Measurements from ENCODE around the gene AMBP. TPM values are rescaled to one million over a fixed set of nuclear protein-coding genes. Genes with fewer than 3 reads are reported as not detected.

The AMBP gene
- total RNA-seq, 1 experiment from 2014 or later = not detected

DNA sequence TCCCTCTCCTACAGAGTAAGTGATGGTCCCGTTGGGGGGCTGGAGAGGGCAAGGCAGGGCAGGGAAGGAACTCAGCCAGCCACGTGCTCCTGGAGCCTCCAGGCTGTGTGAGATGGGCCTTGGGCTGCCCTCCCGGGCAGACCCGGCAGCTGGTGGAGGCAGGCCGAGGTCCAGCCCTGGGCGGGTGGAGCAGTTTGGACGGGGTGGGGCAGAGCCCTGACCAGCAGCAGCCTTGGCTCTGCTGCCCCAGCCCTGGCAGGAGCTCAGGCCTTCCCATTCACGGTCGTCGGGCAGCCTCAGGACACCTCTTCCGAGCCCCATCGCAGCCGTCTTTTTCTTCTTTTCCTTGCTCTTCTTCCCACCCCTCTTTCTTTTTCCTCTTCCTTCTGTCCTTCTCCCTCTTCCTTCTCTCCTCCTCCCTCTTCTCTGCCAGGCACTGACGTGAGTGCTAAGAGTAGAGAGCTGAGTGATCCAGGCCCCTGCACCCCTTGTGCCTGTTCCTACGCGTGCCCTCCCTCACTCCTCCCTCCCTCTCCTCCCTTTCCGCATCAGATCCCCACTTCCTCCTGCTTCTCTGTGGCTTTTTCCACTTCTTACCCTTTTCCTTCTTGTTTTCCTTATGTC lies 42.8 kb downstream of the AMBP start:
- no peaks in the 10 kb centered on the region for H3K27me3 ChIP-seq (replicated peaks; ENCODE audit: insufficient read depth, low read depth, low read length, poor library complexity)
- H3K4me3 ChIP-seq (ENCODE audit: low read depth, low read length, poor library complexity, severe bottlenecking) = no peak overlapping the region
- ChIA-PET POLR2A (ENCODE audit: low non-redundant PET) (no interaction called here), CTCF (no interaction called here)
- H3K36me3 ChIP-seq (ENCODE audit: insufficient read depth, low read length, poor library complexity, severe bottlenecking) = peaks cover 12% of the 10 kb centered on the region
- H3K27ac ChIP-seq (ENCODE audit: low read depth, low read length, poor library complexity, severe bottlenecking) = no peak overlapping the region
- H3K9me3 ChIP-seq (ENCODE audit: low read depth, low read length, poor library complexity, severe bottlenecking) = no peaks in the 10 kb centered on the region
- intact Hi-C loops (cut with micrococcal nuclease; ENCODE audit: unreplicated experiment) = no loop called here
- no TSS peak for BruUV-seq (replicated peaks)
- DNase-seq (ENCODE audit: low spot score) = no peak
- TF ChIP-seq, protein P1, sequence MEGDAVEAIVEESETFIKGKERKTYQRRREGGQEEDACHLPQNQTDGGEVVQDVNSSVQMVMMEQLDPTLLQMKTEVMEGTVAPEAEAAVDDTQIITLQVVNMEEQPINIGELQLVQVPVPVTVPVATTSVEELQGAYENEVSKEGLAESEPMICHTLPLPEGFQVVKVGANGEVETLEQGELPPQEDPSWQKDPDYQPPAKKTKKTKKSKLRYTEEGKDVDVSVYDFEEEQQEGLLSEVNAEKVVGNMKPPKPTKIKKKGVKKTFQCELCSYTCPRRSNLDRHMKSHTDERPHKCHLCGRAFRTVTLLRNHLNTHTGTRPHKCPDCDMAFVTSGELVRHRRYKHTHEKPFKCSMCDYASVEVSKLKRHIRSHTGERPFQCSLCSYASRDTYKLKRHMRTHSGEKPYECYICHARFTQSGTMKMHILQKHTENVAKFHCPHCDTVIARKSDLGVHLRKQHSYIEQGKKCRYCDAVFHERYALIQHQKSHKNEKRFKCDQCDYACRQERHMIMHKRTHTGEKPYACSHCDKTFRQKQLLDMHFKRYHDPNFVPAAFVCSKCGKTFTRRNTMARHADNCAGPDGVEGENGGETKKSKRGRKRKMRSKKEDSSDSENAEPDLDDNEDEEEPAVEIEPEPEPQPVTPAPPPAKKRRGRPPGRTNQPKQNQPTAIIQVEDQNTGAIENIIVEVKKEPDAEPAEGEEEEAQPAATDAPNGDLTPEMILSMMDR (conservative IDR thresholded peaks at IDR 0.05; ENCODE audit: low read depth, low read length) = no peak
- no peak for TF ChIP-seq EZH2 (IDR thresholded peaks at IDR 0.05; ENCODE audit: borderline replicate concordance, low read depth, low read length, poor library complexity, severe bottlenecking)
- H3K4me1 ChIP-seq (ENCODE audit: insufficient read depth, low read length, poor library complexity, severe bottlenecking) = peaks cover 7% of the 10 kb centered on the region

DNA sequence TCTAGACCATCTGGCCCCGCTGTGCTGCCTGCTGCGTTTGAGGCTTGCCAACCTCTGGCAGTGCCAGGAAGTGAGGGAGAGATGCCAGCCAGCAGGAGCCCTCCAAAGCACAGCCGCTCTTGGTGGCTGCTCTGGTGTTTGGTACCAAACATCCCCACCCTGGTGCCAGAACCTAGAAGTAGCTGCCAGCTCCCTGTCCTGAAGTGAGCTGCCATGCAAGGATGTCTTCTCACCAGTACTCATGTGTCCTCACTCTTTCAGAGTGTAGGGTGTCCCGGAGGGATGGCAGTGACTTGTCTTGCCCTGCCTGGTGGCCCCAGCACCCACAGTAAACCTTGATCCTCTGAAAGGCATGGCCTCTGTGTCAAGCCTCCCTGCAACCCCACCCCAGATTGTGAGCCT lies 43.4 kb downstream of the AMBP start:
- Histone ChIP-seq H3K27me3 (replicated peaks; ENCODE audit: insufficient read depth, low read depth, low read length, poor library complexity) (no peaks in the 10 kb centered on the region), H3K4me3 (ENCODE audit: low read depth, low read length, poor library complexity, severe bottlenecking) (no peak overlapping the region), H3K36me3 (ENCODE audit: insufficient read depth, low read length, poor library complexity, severe bottlenecking) (peaks cover 14% of the 10 kb centered on the region), H3K4me1 (ENCODE audit: insufficient read depth, low read length, poor library complexity, severe bottlenecking) (peaks cover 7% of the 10 kb centered on the region), H3K27ac (ENCODE audit: low read depth, low read length, poor library complexity, severe bottlenecking) (no peak overlapping the region), H3K9me3 (ENCODE audit: low read depth, low read length, poor library complexity, severe bottlenecking) (no peaks in the 10 kb centered on the region)
- BruUV-seq (replicated peaks) = no TSS peak
- intact Hi-C loops (cut with micrococcal nuclease; ENCODE audit: unreplicated experiment) = loop anchor here (5.0 kb wide), 1 partner anchor 342 kb away; no protein-coding TSS in a partner anchor
- ChIA-PET POLR2A (ENCODE audit: low non-redundant PET) (no interaction called here), CTCF (no interaction called here)
- DNase-seq (ENCODE audit: low spot score) = no peak
- no peak for TF ChIP-seq EZH2 (IDR thresholded peaks at IDR 0.05; ENCODE audit: borderline replicate concordance, low read depth, low read length, poor library complexity, severe bottlenecking)
- TF ChIP-seq, protein P1 (conservative IDR thresholded peaks at IDR 0.05; ENCODE audit: low read depth, low read length) = no peak

DNA sequence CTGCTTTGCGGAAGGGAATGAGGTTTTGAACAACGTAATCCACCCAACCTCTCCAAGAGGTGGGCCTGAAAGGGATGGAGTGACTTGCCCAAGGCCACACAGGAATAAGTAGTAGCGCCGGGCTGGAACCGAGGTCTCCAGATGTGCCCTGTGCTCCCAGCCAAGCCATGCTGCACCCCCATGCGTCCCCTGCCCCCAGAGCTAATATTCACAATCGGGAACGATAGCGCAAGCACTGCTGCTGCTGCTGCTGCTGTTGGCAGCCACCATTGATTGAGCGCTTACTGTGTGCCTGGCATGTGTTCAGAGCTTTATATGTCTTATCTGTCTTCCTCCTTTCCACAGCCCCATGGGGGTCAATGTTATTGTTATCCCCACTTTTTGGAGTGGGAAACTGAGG lies 43.9 kb downstream of the AMBP start:
- Histone ChIP-seq H3K9me3 (ENCODE audit: low read depth, low read length, poor library complexity, severe bottlenecking) (no peaks in the 10 kb centered on the region), H3K27ac (ENCODE audit: low read depth, low read length, poor library complexity, severe bottlenecking) (no peak overlapping the region), H3K36me3 (ENCODE audit: insufficient read depth, low read length, poor library complexity, severe bottlenecking) (peaks cover 14% of the 10 kb centered on the region), H3K4me3 (ENCODE audit: low read depth, low read length, poor library complexity, severe bottlenecking) (no peak overlapping the region), H3K4me1 (ENCODE audit: insufficient read depth, low read length, poor library complexity, severe bottlenecking) (peaks cover 7% of the 10 kb centered on the region), H3K27me3 (replicated peaks; ENCODE audit: insufficient read depth, low read depth, low read length, poor library complexity) (no peaks in the 10 kb centered on the region)
- TF ChIP-seq EZH2 (IDR thresholded peaks at IDR 0.05; ENCODE audit: borderline replicate concordance, low read depth, low read length, poor library complexity, severe bottlenecking) = no peak
- TF ChIP-seq, protein P1 (conservative IDR thresholded peaks at IDR 0.05; ENCODE audit: low read depth, low read length) = no peak
- intact Hi-C loops (cut with micrococcal nuclease; ENCODE audit: unreplicated experiment) = loop anchor here (5.0 kb wide), 1 partner anchor 342 kb away; no protein-coding TSS in a partner anchor
- POLR2A ChIA-PET (ENCODE audit: low non-redundant PET) = interaction anchor here (0.6 kb wide), 1 partner anchor 24 kb away, joined by 3 read pairs; no protein-coding TSS in a partner anchor
- BruUV-seq (replicated peaks) = no TSS peak
- CTCF ChIA-PET = interaction anchor here (0.8 kb wide), 1 partner anchor 353 kb away, joined by 3 read pairs; no protein-coding TSS in a partner anchor
- no peak for DNase-seq (ENCODE audit: low spot score)

All from A673 (cell line).